ENCODE data around the gene KAZALD1. TPM values are rescaled to one million over a fixed set of nuclear protein-coding genes. Genes with fewer than 3 reads are reported as not detected.

KAZALD1 gene
- polyA plus RNA-seq, 1 experiment = 10.8 TPM

- Histone ChIP-seq H3K4me3 (ENCODE audit: low read depth, low read length) (peak overlapping the region; percentile 58), H3K9me3 (ENCODE audit: control insufficient read depth, insufficient read depth, low read length) (no peaks in the 10 kb centered on the region; the same call in 1 of the 2 replicates), H3K27ac (ENCODE audit: low read depth, low read length) (peak overlapping the region; percentile 84), H3K27me3 (ENCODE audit: control insufficient read depth, insufficient read depth, low read length) (peaks cover 4% of the 10 kb centered on the region)
- CTCF ChIA-PET = interaction anchor here (1.1 to 17.3 kb wide), 9 partner anchors 8 to 99 kb away, joined by 3 to 414 read pairs (median 22); partner anchors contain the start of gene KAZALD1
- no peak for DNase-seq (ENCODE audit: low read depth, low spot score)
- POLR2A ChIA-PET = interaction anchor here (1.0 to 3.2 kb wide), 11 partner anchors 9 to 775 kb away, joined by 3 to 30 read pairs (median 4); partner anchors contain the start of genes KAZALD1, OGA, PDZD7 and SFXN3
- TF ChIP-seq, protein P1, sequence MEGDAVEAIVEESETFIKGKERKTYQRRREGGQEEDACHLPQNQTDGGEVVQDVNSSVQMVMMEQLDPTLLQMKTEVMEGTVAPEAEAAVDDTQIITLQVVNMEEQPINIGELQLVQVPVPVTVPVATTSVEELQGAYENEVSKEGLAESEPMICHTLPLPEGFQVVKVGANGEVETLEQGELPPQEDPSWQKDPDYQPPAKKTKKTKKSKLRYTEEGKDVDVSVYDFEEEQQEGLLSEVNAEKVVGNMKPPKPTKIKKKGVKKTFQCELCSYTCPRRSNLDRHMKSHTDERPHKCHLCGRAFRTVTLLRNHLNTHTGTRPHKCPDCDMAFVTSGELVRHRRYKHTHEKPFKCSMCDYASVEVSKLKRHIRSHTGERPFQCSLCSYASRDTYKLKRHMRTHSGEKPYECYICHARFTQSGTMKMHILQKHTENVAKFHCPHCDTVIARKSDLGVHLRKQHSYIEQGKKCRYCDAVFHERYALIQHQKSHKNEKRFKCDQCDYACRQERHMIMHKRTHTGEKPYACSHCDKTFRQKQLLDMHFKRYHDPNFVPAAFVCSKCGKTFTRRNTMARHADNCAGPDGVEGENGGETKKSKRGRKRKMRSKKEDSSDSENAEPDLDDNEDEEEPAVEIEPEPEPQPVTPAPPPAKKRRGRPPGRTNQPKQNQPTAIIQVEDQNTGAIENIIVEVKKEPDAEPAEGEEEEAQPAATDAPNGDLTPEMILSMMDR (IDR thresholded peaks at IDR 0.05; ENCODE audit: low read depth, low read length) = no peak
These were observed 18.5 kb upstream of the KAZALD1 start for GRCh38 chr10:101043363-101043707.

- TF ChIP-seq, protein P1 (IDR thresholded peaks at IDR 0.05; ENCODE audit: low read depth, low read length) = no peak
- Histone ChIP-seq H3K27ac (ENCODE audit: low read depth, low read length) (no peak overlapping the region), H3K4me3 (ENCODE audit: low read depth, low read length) (no peak overlapping the region), H3K27me3 (ENCODE audit: control insufficient read depth, insufficient read depth, low read length) (peaks cover 11% of the 10 kb centered on the region), H3K9me3 (ENCODE audit: control insufficient read depth, insufficient read depth, low read length) (no peaks in the 10 kb centered on the region; the same call in 1 of the 2 replicates)
- ChIA-PET CTCF (interaction anchor here (0.5 to 17.3 kb wide), 6 partner anchors 20 to 423 kb away, joined by 3 to 414 read pairs (median 17); partner anchors contain the start of gene KAZALD1), POLR2A (interaction anchor here (1.0 to 3.2 kb wide), 6 partner anchors 10 to 774 kb away, joined by 3 to 30 read pairs (median 4); partner anchors contain the start of genes KAZALD1 and OGA)
- no peak for DNase-seq (ENCODE audit: low read depth, low spot score)
These were observed 17.7 kb upstream of the KAZALD1 start for GRCh38 chr10:101044117-101044516.

DNA sequence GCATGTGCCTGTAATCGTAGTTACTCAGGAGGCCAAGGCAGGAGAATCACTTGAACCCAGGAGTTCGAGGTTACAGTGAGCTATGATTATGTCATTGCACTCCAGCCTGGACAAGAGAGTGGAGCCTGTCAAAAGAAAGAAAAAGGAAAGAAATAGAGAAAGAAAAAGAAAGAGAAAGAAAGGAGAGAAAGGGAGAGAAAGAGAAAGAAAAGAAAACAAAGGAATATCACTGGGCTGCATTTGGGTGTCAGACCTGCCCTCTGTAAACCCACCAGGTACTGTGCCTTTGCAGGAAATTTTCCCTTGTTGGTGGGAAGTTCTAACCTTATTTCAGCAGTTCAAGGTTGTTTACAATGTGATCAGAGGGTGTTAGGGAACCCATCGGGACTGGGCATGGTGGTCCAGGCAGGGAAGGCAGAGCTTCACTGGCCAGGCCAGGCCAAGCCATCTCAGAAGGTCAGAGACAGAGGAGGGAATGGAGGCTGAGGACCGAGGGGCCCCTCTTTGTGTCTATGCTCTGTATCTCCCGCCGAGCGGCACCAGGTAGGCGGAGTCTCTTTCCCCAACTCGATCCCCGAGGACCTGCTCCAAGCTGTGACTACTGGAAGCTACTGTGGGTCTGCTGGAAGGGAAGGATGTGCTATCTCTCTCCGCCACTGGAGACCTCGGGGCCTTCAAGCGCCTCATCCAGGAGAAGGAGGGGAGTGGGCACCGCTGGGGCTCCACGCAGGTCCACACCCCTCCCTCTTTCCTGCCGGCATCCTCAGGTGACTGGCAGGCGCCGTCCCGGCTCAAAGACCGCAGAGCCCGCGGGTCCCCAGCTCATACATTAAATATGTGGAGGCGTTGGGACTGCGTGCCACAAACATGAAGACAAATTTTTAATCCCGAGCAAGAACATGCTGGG is 15.2 kb upstream of the KAZALD1 start:
- no peak for DNase-seq (ENCODE audit: low read depth, low spot score)
- H3K4me3 ChIP-seq (ENCODE audit: low read depth, low read length) = no peak overlapping the region
- CTCF ChIA-PET = interaction anchor here (0.9 to 17.3 kb wide), 4 partner anchors 15 to 27 kb away, joined by 3 to 414 read pairs (median 3); partner anchors contain the start of genes KAZALD1 and SFXN3

GRCh38 chr10:101047268-101047667 is 14.5 kb upstream of the KAZALD1 start:
- CTCF ChIA-PET = interaction anchor here (0.9 to 17.3 kb wide), 3 partner anchors 16 to 28 kb away, joined by 3 to 414 read pairs (median 3); partner anchors contain the start of genes KAZALD1 and SFXN3
- no peak for DNase-seq (ENCODE audit: low read depth, low spot score)
- Histone ChIP-seq H3K27ac (ENCODE audit: low read depth, low read length) (no peak overlapping the region), H3K9me3 (ENCODE audit: control insufficient read depth, insufficient read depth, low read length) (no peaks in the 10 kb centered on the region; the same call in 1 of the 2 replicates), H3K27me3 (ENCODE audit: control insufficient read depth, insufficient read depth, low read length) (peaks cover 17% of the 10 kb centered on the region), H3K4me3 (ENCODE audit: low read depth, low read length) (no peak overlapping the region)
- TF ChIP-seq, protein P1 (IDR thresholded peaks at IDR 0.05; ENCODE audit: low read depth, low read length) = no peak
- POLR2A ChIA-PET = no interaction called here

More for the DNA sequence above, 15.2 kb upstream of the KAZALD1 start:
- no peak overlapping the region for H3K27ac ChIP-seq (ENCODE audit: low read depth, low read length)
- TF ChIP-seq, protein P1 (IDR thresholded peaks at IDR 0.05; ENCODE audit: low read depth, low read length) = 0 out of 2 replicates have a peak, but pooled peaks have one; percentile 1
- POLR2A ChIA-PET = no interaction called here
- no peaks in the 10 kb centered on the region; the same call in 1 of the 2 replicates for H3K9me3 ChIP-seq (ENCODE audit: control insufficient read depth, insufficient read depth, low read length)
- peaks cover 17% of the 10 kb centered on the region for H3K27me3 ChIP-seq (ENCODE audit: control insufficient read depth, insufficient read depth, low read length)
